HG03521 (cell line): ENCODE data around the gene TNFRSF6B.
A peak's percentile ranks its signal among the peaks of the same experiment; 100 is the strongest.
"Not testable (repeated sequence)": the region's sequence is repeated elsewhere in the genome, so short reads cannot be mapped to it uniquely, and the experiment has no call there.

Experiments used
- ATAC-seq: cut with Tn5 transposase; IDR thresholded peaks from one replicate; pipeline ENCODE4 v1.9.1; 2021; ENCODE audit warnings: mild to moderate bottlenecking, moderate library complexity; ENCODE audit not compliant: unreplicated experiment

Gene TNFRSF6B, protein sequence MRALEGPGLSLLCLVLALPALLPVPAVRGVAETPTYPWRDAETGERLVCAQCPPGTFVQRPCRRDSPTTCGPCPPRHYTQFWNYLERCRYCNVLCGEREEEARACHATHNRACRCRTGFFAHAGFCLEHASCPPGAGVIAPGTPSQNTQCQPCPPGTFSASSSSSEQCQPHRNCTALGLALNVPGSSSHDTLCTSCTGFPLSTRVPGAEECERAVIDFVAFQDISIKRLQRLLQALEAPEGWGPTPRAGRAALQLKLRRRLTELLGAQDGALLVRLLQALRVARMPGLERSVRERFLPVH

DNA sequence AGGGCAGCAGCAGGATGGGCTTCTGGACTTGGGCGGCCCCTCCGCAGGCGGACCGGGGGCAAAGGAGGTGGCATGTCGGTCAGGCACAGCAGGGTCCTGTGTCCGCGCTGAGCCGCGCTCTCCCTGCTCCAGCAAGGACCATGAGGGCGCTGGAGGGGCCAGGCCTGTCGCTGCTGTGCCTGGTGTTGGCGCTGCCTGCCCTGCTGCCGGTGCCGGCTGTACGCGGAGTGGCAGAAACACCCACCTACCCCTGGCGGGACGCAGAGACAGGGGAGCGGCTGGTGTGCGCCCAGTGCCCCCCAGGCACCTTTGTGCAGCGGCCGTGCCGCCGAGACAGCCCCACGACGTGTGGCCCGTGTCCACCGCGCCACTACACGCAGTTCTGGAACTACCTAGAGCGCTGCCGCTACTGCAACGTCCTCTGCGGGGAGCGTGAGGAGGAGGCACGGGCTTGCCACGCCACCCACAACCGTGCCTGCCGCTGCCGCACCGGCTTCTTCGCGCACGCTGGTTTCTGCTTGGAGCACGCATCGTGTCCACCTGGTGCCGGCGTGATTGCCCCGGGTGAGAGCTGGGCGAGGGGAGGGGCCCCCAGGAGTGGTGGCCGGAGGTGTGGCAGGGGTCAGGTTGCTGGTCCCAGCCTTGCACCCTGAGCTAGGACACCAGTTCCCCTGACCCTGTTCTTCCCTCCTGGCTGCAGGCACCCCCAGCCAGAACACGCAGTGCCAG is at the start of gene TNFRSF6B:
TSS of gene TNFRSF6B (plus strand) at position 25 of the 729 bp plus-strand sequence. CDS start at position 141, 116 bp downstream.
- ATAC-seq: no peak

DNA sequence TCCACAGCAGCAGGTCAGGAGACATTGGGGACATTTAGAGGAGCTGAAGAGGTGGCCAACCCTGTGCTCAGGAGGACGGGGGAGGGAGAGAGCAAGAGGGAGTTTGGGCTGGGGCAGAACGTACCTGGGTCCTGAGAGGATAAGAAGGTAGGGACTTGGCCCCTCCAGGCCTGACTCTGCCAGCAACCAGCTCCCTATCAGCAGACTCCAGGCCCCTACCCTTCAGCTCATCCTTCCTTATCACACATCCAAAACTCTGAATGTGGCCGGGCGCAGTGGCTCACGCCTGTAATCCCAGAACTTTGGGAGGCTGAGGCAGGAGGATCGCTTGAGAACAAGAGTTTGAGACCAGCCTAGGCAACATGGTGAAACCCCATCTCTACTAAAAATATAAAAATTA is 48.3 kb upstream of the TNFRSF6B start:
- ATAC-seq: no peak

DNA sequence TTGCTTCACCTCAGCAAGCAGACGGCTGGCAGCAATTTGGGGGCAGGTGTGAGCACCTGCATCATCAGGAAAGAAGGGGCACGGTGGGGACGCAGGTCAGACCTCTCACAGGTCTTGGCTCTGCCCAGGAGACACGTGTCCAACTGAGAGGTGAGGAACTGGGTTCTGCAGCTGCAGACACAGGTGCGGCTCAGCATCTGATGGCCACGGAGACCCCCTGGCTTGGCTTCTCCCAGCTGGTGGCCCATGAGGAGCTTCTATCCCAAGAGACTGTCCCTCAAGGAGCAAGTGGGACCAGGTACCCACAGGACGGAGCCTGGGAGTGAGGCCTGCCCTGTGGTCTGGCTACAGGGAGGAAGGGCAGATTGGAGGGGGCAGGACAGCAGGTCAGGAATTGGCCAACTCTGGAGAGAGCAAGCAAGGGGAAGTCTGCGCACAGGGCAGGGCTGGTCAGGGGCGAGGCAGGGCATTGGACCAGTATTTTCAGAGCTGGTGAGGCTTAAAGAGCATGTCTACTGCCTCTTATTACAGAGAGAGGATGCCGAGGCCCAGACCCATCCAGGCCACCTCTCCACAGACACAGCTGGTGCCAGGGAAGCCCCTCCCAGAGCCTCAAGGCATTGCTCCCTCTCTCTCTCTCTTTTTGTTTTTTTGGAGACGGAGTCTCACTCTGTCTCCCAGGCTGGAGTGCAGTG is 47.4 kb upstream of the TNFRSF6B start:
- ATAC-seq: no peak

DNA sequence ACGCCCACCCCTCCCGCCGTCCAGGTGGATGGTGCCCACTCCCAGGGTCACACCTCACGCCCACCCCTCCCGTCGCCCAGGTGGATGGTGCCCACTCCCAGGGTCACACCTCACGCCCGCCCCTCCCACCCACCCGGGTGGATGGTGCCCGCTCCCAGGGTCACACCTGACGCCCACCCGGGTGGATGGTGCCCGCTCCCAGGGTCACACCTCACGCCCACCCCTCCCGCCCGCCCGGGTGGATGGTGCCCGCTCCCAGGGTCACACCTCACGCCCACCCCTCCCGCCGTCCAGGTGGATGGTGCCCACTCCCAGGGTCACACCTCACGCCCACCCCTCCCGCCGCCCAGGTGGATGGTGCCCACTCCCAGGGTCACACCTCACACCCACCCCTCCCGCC is 46.0 kb upstream of the TNFRSF6B start:
- ATAC-seq: not testable (repeated sequence)

DNA sequence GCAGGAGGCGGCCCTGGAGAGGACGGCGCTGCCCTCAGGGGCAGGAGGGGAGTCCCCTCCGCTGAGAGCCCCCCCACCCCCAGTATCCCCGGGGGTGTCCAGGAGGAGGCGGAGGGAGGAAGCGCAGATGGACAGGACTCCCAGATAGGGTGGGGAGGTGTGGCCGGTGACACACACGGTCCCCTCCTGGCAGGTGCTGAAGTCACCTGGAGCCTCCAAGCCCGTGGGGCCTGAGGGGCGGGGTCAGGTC is 44.6 kb upstream of the TNFRSF6B start:
- ATAC-seq: no peak

DNA sequence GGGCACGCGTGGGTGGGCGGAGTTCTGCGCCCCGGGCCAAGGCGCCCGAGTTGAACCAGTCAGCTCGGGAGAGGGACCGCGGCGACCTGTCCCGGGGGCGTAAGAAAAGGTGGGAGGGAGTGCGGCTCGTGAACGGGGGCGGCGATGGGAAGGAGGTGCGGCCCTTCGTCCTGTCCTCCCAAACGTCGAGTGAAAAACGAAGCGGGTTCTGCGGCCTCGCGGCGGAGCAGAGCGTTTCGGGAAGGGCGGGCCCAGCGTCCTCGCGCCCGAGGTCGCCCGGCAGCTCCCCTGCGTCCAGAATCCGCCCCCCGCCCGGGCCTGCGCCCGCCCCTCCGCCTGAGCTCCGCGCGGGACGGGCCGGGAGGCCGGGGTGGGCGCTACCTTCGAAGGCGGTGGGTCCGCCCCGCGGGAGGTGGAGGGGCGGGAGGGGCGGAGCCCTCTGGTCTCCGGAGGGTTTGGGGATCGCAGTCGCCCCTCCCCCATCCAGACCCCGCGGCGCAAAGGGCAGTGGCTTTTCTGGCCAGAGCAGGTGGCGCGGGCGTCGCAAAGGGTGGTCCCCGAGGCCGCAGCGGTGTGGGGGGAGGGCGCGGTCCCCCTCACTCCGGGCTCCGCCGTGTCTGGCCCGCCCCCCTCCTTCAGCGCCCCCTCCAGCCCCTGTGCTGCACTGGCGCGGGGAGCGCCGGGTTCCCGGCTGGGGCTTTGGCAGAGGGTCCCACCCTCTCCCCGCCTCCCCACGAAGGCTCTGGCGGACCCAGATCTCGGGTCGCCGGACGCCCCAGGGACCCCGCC is 44.1 kb upstream of the TNFRSF6B start:
- no peak for ATAC-seq

DNA sequence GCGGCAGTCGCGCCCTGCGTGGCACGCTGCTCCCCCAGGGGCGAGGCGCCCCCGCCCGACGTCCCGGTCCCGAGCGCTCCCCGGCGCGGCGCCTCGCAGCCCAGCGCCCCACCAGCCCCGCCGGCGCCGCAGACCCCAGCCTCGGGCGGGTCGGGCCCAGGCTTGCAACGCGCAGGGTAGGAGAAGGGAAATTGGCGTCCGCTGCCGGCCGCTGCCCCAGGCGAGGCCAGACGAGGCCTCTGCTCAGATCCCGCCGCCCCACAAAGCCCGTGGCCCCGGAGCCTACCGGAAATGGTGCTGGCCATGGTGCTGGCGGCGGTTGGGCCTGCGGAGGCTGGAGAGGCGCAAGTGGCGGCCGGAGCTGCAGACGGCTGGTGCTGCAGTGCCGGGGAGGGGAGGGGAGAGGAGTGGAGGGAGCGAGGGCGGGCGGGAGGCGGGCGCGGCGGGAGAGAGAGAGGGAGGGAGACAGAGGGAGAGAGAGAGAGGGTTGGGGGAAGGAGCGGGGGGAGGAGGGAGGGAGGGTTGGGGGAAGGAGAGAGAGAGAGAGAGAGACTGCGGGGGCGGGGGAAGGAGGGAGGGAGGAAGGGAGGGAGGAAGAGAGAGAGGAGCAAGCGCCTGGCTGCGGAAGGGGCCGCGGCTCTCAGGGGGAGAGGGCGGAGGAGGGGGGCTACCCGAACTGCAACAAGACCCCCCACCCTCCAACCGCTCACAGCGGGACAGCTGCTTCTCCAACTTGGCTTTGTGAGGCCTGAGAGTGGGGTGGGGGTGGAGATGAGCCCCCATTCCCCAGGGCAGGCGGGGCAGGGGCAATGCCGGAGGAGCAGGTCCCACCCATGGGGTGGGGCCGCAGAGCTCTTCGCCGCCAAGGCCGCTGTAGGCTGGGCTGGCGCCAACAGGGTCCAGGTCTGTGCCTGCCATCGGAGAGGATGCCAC is 43.1 kb upstream of the TNFRSF6B start, which contains the start of gene STMN3:
TSS of gene STMN3 (minus strand) at position 384 of the 933 bp plus-strand sequence. CDS start at position 305, 79 bp downstream.
- no peak for ATAC-seq

DNA sequence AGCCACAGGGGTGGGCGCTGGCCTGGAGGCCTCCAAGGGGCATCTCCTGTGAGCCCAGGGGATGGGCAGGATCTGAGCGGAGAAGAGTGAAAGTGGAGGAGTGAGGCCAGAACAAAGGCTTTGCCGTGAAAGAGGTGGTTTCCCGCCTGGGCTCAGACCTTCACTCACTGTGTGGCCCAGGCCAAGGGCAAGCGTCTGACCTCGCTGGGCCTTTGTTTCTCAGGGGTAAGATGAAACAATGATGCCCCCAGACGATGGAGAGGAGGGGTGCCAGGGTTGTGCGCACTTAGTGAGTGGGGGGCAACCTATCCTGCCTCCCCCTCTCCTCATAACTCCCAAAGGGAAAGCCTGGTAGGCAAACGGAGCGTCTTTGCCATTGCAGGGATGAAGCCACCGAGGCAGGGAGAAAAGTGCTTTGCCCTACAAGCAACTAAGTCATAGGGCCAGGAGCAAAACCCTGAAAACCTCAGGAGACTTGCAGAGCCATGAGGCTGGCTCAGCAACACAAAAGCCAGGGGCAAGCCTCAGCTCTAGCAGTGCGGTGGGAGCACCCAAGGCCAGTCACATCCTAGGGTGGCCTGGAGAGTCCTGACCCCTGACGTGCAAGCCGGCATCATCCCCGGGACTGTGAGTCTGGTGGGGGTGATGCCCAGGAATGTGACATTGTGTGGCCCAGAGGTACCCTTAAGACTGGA is 42.3 kb upstream of the TNFRSF6B start:
- ATAC-seq: no peak

DNA sequence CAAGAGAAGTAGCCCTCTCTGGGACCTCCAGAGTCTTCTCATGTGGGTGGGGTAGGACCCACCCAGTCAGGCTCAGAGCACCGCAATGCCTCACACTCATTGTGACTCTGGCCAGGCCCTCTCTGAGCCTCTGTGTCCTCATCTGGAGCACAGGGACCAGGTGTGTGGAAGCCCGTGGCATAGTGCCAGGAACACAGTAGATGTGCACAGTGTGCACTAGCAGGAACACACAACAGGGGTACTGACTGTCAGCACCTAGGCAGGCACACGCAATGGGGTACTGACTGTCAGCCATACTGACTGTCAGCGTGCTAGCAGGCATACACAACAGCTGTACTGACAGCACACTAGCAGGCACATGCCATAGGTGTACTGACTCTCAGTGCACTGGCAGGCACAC is 41.2 kb upstream of the TNFRSF6B start:
- ATAC-seq: no peak

DNA sequence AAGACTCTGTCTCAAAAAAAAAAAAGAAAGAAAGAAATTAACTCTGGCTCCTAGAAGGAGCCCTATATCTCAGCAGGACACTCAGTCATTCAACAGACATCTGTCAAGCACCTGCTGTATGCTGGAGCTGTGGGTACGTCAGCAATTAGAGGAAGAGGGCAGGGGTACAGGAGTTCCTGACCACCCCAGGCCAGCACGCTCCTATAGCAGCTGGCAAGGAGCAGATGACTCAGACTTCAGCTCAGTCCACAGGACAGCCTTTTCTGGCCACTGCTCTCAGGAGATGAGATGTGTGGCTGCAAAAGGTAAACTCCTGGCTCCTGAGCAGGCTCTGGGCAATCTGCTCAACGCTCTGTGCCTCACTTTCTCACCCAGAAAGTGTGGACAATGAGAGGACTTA is 40.0 kb upstream of the TNFRSF6B start:
- no peak for ATAC-seq

DNA sequence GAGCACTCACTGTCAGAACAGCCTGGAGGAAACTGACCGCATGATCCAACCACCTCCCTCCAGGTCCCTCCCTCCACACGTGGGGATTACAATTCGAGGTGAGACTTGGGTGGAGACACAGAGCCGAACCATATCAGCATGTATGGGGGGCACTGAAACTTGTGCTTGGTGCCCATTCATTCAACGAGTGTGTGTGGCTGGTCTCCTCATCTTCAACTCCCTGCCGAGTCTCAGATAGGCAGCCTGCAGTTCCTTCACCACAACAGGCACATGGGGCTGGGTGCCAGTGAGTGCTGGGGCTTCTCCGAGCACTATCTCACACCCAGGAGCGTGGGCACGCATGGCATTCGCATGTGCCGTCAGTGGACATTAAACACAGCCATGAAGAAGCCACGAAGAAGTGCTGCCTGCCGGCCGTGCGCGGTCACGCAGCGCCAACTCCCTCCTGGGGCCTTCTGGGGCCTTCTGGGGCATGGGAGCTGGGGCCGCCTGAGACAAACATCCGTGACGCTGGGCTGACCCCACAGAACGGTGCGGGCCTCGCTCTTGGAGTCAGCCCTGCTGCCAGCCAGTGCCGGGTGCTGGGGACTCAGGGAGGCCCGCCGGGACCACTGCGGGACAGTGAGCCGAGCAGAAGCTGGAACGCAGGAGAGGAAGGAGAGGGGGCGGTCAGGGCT is 39.1 kb upstream of the TNFRSF6B start:
- ATAC-seq: no peak

DNA sequence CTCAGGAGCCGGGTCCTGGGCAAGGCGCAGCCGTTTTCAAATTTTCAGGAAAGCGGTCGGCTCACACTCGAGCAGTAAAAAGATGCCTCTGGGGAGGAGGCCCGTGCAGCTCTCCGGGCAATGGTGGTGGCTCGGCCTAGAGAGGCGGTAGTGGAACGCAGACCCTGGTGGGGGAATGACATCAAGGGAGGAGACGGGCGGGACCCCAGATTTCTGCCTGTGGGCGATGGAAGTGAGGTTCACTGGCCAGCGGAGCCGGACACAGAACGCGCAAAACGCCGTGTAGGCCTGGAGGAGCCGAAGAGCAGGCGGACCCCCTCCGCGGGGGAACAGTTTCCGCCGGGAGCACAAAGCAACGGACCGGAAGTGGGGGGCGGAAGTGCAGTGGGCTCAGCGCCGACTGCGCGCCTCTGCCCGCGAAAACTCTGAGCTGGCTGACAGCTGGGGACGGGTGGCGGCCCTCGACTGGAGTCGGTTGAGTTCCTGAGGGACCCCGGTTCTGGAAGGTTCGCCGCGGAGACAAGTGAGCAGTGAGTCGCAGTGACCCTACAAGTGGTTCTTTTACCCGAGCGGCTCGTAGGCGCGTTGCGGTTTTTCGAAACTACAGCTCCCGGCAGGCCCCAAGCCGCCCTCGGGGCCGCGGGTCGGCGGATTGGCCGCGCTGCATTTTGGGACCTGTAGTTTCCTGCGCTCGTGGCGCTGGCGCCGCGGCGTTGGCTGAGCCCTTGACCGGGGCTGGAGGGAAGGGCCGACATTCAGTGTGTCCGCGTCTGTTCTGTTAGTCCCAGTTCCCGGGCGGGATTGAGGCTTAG is 38.3 kb upstream of the TNFRSF6B start, which contains the start of gene RTEL1:
TSS of gene RTEL1 (plus strand) at position 376 of the 812 bp plus-strand sequence. CDS start 1,091 bp downstream, outside the sequence.
- peak; percentile 81 for ATAC-seq

DNA sequence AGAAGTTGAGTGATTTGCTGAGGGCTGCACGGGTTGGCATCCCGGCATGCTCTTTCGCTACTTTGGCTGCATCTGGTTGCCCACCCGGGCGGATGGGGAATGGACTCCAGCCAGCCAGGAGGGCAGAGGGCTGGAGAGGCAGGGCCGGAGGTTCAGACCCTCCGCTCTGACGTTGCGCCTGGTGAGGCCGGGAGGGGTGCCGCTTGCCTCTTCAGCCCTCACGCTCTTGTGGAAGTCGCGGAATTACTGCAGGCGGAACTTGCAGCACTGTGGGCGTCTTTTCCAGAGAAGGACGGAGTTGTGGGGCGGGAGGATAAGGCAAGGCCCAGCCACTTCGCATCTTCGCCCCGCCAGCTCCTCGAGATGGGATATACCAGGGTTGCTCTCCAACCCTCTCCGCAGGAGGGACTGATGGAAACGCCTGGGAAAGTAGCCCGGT is 37.7 kb upstream of the TNFRSF6B start:
- ATAC-seq: peak; percentile 12

DNA sequence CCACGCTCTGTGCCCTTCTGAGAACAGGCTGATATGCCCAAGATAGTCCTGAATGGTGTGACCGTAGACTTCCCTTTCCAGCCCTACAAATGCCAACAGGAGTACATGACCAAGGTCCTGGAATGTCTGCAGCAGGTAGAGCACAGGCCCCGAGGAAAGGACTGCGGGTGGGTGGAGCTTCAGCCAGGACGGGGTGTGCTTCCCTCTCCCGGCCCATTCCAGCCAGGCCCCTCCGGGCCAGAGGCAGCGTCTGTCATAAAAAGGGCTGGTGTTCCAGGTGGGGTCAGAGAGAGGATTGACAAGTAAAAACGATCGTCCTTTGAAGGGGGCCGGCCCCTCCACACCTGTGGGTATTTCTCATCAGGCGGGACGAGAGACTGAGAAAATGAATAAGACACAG is 37.1 kb upstream of the TNFRSF6B start:
- no peak for ATAC-seq

DNA sequence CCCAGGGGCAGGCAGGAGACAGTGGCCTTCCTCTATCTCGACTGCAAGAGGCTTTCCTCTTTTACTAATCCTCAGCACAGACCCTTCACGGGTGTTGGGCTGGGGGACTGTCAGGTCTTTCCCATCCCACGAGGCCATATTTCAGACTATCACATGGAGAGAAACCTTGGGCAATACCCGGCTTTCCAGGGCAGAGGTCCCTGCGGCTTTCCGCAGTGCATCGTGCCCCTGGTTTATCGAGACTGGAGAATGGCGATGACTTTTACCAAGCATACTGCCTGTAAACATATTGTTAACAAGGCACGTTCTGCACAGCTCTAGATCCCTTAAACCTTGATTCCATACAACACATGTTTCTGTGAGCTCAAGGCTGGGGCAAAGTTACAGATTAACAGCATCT is 36.3 kb upstream of the TNFRSF6B start:
- not testable (repeated sequence) for ATAC-seq

DNA sequence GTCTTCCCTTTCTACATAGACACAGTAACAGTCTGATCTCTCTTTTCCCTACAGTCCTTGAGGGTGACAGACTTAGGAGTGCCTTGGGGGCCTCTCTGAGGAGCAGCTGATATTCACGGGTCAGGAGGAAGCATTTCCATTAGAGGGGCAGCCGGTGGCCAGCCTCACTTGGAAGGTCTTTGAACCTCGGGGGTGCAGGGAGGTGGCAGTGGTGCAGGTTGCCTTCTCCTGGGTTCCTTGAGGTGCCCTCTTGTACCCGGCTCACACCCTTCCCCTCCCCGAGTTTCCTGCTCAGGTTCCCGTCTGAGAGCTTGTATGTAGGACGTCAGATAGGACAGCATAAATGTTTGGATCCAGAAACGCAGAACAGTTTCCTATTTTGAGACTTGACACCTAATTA is 35.8 kb upstream of the TNFRSF6B start:
- ATAC-seq: no peak

DNA sequence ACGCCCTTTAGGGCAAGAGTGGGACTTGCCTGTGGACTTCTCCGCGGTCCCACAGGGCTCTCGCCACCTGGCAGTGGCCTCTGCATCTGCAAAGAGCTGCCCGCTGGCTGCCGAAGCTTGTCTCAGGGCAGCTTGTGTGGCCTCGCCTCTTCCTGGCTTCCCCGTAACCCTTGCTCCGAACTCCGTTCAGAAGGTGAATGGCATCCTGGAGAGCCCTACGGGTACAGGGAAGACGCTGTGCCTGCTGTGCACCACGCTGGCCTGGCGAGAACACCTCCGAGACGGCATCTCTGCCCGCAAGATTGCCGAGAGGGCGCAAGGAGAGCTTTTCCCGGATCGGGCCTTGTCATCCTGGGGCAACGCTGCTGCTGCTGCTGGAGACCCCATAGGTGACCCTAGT is 35.3 kb upstream of the TNFRSF6B start:
- ATAC-seq: no peak
